CD4-positive, alpha-beta T cell treated with Interferon gamma for 1 hour (primary cell): ENCODE results near the gene STAT5B.
"Not testable (repeated sequence)": the region's sequence is repeated elsewhere in the genome, so short reads cannot be mapped to it uniquely, and the experiment has no call there.

Source experiments
- DNase-seq: peaks from one replicate; pipeline ENCODE4 v3.0.0-alpha.2; 2020

STAT5B gene

DNA sequence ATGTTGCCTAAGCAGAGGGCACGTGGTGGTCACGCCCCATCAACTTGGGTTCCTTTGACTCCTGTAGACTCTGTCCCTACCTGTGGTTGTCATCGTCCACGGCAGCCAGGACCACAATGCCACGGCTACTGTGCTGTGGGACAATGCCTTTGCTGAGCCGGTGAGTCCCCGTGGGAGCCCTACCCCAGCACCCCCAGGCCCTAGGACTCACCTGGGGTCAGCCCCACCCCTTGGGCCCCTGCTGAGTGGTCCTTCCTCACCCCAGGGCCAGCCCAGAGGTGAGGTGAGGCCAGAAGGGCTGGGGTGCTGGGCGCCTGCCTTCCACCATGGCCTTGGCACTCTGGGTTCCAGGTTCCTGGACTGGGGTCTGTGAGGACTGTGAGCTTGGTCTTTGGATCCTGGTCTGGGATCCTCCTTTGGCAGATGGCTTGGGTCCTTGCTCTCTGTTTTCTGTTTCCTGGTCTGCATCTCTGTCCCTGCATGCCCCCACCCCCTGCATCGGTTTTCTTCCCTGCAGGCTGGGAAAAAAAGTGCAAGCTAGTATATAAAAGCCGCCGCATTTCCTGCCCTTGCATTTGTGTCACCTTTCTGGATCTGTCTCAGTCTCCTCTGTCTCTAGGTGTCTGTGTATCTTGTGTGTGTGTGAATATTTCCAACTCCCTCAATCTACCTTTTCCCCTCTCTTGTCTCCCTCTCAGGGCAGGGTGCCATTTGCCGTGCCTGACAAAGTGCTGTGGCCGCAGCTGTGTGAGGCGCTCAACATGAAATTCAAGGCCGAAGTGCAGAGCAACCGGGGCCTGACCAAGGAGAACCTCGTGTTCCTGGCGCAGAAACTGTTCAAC, 29.6 kb upstream of the STAT5B start:
- DNase-seq = no peak

DNA sequence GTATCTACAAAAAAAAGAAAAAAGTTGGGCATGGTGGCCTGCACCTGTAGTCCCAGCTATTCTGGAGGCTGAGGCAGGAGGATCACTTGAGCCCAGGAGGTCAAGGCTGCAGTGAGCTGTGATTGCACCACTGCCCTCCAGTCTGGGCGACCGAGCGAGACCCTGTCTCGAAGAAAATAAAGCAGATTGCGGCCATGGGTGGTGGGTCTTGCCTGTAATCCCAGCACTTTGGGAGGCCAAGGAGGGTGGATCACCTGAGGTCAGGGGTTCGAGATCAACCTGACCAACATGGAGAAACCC, 28.8 kb upstream of the STAT5B start:
- not testable (repeated sequence) for DNase-seq

DNA sequence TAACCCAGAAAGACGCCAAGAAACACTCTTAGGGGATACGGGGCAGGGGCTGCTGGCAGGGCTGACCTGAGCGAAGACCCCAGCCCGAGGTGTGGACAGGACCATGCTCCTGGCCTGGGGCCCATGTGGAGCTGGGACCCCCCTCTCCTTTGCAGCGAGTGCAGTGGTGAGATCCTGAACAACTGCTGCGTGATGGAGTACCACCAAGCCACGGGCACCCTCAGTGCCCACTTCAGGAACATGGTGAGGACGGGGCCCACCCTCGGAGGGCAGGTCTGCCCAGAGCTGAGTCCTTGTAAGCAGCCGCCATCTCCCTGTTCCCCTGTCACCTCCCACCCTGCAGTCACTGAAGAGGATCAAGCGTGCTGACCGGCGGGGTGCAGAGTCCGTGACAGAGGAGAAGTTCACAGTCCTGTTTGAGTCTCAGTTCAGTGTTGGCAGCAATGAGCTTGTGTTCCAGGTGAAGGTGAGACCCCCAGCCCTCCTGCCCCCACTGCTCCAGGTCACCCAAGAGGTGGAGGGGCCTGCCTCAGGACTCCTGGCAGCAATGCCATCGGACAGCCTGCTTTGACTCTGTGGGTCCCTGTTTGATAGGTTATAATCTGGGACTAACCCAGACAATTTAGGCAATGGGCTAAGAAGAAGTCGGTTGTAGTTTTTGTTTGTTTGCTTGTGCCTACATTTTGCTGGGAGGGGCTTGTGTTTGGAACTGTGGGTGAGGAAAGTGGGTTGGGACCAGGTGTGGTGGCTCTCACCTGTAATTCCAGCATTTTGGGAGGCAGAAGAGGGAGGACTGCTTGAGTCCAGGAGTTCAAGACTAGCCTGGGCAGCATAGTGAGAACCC, 28.2 kb upstream of the STAT5B start:
- DNase-seq = no peak

DNA sequence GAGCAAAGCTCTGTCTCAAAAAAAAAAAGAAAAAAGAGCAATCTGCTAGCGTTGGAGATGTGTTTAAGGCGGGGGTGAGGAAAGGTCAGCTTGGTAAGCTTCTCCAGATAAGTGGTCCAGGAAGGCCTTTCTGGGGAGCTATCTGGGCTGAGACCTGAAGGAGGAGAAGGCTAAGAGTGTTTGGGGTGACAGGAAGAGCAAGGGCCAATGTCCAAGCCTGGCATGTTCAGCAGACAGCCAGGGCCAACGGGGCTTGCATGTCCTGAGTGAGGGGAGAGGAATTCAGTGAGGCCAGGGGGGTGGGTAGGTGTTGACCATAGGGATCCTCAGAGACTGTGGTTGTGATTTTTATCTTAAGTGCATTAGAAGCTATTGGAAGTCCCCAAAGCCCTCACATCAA, 27.5 kb upstream of the STAT5B start:
- DNase-seq = no peak

DNA sequence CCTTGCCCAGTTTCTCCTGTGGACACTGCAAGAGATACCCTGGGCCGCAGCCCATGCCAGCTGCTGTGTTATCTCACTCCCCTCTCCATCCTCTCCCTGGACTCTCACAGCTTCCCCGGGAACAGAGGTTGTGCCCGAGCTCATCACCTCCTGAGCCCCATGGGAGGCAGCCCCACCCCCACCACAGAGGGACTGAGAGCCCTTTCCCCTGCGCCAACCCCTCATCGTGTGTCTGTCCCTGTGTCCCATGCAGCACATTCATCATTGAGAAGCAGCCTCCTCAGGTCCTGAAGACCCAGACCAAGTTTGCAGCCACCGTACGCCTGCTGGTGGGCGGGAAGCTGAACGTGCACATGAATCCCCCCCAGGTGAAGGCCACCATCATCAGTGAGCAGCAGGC, 24.8 kb upstream of the STAT5B start:
- no peak for DNase-seq

DNA sequence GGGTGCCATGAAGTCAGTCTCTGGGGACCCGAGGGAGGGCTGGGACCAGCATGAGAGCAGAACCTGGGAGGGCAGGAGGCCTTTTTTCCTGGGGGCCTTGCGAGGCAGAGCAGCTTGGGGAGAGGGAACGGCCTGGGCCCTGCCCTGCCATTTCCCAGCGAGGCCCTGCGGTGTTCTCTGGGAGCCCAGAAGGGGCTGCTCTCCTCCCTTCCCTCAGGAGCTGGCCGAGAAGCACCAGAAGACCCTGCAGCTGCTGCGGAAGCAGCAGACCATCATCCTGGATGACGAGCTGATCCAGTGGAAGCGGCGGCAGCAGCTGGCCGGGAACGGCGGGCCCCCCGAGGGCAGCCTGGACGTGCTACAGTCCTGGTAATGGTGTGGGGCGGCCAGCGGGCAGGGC, 23.7 kb upstream of the STAT5B start:
- not testable (repeated sequence) for DNase-seq

DNA sequence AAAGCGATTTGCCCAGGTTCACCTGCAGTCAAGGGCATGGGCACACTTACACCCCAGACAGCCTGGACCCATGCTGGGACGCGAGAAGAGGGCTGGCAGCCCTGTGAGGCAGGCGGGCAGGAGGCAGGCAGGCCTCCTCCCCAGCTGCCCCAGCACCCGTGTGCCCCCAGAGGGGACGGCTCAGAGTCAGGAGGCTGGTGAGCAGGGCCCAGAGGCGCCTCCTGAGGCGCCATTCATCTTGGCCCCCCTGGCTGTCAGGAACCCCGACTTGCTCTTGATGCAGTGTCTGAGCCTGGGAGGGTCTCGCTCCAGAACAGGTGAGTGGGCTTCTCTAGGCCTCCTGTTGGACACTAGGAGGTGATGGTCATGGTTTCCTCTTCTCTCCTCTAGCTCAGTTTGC, 23.2 kb upstream of the STAT5B start:
- DNase-seq = not testable (repeated sequence)

DNA sequence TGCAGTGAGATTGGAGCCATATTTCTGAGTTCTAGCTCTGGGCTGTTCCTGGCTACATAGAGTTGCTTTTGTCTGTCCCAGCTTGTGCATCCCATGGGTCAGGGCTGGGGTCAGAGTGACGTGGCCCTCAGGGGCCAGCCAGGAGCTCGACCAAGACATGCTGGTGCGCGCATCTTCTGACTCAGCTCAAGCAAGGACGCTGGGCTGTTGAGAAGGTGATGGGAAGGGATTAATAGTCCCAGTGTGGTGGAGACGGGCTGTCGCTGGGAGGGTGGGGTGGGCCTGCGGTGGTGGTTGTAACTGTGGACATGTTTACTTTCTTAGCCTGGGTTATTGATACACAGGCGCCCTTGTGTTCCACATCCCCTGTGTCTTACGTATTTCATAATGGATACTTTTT, 21.6 kb upstream of the STAT5B start:
- not testable (repeated sequence) for DNase-seq

DNA sequence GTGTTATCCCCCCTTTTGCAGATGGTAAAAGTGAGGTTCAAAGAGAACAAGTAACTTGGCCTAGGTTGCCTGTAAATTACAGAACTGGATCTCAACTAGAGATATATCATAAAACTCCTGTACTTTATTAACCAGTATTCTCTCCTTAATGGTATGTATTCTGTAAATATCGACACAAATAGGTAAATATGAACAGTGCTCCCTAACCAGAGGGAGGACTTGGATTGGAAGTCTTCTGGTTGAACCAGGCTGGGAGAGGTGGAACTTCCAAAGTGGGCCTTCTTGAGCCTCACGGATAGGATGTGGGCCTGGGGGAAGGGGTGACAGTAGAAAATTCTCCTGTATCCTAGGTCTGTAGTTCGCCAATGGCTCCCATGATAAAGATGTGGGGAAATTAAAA, 19.8 kb upstream of the STAT5B start:
- DNase-seq = no peak

DNA sequence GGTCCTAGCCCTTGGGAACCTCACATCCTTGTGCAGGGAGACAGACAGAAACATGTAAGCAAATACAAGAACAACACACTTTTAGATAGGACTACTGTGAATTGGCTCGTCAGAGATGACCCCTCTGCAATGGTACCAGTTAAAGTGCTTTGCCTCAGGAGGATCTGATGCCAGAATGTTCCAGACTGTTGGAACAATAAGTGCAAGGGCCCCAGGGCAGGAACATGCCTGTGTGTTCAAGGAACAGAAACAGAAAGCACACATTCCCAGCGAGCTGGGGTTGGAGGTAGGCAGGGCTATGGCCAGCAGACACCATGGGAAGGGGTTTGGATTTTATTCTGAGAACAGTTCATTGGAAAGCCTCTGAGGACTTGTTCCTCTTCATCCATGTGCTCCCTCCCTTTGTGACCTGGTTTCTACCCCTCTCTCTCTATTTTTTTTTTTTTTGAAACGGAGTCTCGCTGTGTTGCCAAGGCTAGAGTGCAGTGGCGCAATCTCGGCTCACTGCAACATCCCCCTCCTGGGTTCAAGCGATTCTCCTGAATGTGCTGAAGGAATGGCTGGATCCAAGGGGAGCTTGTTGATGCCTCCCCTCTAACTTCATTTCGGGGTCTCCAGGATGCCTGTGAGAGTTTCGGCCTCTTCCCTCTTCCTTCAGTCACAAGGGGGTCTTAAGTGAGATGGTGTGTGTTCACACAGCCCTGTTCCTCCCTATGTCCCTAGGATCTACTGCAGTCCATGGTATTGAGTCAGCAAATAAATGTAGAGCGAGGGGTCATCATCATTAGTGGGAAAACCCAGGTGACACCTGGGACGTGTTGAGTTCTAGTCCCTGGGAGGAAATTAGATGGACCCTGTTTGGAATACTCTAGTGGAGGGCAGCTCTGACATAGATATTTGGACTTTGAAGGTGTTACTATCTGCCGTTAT, 18.5 kb upstream of the STAT5B start:
- no peak for DNase-seq

DNA sequence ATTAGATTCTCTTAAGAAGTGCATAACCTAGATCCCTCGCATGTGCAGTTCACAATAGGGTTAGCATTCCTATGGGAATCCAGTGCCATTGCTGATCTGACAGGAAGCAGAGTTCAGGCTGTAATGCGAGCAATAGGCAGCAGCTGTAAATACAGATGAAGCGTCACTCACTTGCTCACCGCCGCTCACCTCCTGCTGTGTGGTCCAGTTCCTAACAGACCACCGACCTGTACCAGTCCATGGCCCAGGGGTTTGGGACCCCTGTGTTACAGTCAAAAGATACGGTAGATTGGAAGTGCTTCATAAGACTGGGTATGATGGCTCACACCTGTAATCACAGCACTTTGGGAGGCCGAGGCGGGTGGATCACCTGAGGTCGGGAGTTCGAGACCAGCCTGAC, 14.9 kb upstream of the STAT5B start:
- no peak for DNase-seq

DNA sequence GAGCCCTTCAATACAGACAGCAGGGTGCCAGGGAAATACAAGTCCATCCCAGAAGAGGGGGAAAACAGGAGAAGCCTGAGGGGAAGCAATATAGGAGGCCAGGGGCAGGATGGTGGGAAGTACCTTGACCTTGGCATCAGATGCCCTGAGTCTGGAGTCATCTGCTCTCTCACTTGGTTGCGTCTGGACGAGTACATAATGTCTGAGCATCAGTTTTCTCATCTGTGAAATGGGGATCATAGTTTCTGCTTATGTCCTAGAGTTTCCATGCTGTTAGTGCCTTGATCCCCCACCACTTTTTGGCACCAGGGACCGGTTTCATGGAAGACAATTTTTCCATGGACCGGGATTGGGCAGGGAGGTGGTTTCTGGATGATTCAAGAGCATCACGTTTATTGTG, 14.4 kb upstream of the STAT5B start:
- no peak for DNase-seq

DNA sequence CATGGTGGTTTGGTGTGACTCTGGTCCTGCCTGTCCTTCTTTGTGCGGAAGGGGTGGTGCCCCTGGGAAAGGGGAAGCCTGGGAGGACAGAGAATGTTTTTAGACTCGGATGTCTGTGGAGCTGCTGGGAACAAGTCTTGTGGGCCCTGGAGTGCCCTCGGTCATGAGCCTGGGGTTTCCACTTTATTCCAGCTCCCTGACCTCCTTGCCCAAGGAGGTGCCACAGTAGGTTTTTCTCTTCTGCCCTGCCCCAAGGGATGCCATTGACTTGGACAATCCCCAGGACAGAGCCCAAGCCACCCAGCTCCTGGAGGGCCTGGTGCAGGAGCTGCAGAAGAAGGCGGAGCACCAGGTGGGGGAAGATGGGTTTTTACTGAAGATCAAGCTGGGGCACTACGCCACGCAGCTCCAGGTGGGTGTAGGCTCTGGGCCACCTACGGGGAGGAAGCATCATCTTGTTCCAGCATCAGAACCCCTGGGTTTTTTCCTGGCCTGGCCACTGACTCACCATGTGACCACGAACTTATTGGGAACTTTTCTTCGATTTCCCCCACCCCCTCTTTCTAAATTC, 13.5 kb upstream of the STAT5B start:
- no peak for DNase-seq

DNA sequence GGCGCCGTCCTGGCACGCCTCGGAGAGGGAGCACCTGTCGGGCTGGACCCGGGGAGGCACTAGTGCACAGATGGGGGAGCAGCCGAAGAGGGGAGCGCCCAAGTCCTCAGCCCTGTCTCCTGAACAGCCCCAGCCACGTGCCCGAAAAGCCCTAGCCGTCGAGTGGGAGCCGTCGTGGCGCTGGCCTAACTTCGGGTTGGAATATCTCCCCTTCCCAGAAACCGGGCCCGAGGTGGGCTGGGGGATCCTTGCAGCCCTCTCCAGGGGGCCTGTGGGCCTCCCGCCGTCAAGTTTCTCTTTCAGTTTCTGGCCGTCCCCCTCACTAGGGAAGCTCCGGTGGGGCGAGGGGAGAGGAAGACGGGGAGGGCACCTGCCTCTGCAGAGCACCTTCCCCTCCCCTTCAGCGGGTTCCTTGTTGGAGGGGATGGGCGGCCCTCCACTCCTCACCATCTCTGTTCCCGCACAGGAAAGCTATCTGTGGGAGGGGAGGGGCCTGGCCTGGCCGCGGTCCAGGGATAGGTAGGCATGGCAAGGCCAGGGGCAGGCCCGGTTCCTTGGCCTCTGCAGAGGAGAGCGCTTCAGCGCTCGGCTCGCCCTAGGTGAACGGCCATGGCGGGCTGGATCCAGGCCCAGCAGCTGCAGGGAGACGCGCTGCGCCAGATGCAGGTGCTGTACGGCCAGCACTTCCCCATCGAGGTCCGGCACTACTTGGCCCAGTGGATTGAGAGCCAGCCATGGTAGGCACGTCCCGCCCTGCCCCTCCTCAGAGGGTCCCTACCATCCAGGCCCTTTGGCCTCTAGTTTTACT, 12.8 kb upstream of the STAT5B start:
- peak; percentile 46 for DNase-seq

DNA sequence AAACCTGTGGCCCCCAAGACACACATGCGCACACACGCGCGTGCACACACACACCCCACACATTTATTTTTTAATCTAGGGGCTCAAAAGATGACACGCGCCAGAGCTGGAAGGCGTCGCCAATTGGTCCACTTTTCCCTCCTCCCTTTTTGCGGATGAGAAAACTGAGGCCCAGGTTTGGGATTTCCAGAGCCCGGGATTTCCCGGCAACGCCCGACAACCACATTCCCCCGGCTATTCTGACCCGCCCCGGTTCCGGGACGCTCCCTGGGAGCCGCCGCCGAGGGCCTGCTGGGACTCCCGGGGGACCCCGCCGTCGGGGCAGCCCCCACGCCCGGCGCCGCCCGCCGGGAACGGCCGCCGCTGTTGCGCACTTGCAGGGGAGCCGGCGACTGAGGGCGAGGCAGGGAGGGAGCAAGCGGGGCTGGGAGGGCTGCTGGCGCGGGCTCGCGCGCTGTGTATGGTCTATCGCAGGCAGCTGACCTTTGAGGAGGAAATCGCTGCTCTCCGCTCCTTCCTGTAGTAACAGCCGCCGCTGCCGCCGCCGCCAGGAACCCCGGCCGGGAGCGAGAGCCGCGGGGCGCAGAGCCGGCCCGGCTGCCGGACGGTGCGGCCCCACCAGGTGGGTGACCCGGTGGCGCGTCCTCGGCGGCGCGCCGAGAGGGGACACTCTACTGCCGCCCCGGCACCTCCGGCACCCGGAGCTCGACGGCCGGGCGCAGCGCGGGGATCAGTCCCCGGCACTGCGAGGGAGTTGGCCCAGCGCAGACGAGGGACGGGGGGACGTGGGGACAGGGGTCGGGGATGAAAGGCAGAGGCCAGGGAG, 12.0 kb upstream of the STAT5B start, which contains the start of gene STAT5A:
Gene STAT5A (plus strand): TSS at position 522 of the 826 bp plus-strand sequence. CDS start 914 bp downstream, outside the sequence.
- DNase-seq = peak; percentile 82

DNA sequence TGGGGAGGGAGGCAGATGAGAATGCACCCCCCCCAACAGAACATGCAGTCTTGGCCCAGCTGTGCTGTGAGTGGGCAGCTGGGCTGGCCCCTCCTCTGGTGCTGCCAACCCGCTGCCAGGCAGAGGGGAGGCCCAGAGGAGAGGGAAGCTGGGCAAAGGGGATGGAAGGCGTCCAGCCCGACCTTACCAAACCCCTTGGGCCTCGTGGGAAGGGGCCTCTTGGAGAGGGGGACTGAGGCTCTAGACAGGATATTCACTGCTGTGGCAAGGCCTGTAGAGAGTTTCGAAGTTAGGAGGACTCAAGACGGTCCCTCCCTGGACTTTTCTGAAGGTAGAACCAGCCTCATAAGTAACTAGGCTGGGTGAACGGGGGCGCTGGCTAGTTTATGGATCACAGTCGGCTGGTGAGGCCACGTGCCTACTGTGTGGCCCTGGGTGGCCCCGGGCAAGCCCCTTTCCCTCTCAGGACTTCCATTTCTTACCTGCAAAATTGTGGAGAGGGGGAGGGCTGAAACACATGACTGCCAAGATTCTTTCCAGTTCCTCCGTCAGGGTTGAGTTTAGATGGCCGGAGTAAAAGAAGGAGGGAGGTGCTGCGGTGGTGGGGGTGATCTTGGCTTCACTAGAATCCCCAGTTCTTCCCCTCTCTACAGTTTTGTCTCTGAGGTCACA, 11.2 kb upstream of the STAT5B start:
- peak; percentile 40 for DNase-seq

DNA sequence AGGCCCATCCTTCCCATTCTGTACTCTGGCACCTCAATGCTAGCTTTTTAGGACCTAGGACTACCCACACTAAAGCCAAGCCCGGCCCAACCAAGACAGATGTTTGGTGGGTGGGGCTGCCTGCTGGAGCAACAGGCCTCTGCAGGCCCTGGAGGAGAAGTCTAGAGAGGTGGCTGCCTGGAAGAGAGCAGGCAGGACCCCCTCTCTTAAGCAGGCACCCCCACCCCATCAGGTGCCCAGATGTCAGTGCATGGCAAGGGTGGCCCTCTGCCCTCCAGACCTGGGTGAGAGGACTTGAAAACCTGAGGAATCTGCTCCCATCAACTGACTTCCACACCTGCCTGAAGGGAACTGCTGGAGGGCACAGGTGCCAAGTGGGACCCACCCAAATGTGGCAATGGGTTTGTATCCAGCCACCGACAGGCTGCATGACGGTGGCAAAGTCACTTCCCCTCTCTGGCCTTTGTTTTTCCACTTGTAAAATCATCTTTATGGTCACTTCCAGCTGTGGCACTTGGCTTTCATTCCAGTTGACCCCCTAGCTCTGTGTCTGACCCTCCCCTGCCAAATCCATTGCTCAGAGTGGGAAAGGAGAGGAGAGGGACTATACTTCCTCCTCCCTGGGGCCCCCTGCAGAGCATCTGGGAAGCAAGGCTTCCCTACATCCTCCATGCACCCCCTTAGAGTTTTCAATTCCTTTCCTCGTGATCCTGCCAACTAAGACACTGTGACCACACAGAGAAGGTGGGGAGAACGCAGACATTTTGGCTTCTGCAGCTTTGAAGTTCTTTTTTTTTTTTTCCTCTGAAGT, 10.4 kb upstream of the STAT5B start:
- DNase-seq = no peak

DNA sequence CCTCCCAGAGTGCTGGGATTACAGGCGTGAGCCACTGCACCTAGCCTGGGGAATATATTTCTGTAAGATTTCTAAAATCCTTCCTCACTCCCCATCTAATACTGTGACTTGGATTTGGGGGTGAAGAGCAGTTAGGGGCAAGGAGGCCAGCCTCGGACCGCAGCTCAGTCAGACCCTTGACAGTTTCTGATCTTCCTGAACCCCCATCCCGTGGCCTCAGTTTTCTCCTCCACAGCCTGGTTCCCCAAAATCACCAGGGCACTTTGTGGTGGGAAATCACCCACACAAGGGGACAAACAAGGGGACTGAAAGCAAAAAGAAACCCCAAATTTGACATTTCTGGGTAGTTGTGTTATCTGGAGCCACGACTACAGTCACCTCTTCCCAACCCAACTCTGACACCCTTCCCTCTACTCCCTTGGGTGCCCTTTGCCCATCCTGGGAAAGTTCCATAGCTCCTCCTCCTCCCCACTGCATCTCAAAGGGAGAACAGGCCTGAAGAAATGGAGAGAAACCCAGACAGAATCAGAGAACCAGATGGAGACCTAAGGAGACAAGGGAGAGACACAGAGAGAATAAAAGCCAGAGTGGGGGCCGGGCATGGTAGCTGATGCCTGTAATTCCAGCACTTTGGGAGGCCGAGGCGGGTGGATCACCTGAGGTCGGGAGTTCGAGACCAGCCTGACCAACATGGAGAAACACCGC, 9.3 kb upstream of the STAT5B start:
- DNase-seq = no peak

DNA sequence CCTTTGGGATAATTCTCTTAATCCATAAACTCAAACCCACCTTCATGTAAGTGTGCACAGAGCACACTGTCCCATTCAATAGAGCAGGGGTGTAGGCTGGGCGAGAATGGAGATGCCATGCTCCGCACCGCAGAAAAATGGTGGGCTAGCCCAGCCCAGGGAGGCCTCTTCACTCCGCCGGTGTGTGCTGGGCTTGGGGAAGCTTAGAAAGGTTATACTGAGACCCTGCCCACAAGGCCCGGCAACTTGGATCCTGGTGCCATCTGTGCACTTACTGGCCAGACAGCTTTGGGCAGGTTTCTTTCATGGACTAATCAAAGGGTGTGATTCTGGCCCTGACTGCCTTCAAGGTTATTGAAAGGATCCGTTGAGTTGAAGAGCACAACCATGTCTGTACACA, 8.4 kb upstream of the STAT5B start:
- no peak for DNase-seq
